GM19239 (cell line): Measurements from ENCODE around the gene AMY1B.
"Not testable (repeated sequence)": the region's sequence is repeated elsewhere in the genome, so short reads cannot be mapped to it uniquely, and the experiment has no call there.

ENCODE experiments used
- DNase-seq: peaks from one replicate; pipeline ENCODE4 v3.0.0; 2011; ENCODE audit warnings: low spot score; ENCODE audit not compliant: insufficient read length
- FAIRE-seq: peaks from 2 replicates; lab custom pipeline; 2011; peaks lifted over from hg19 to GRCh38; lab: Jason Lieb, UNC

AMY1B gene

DNA sequence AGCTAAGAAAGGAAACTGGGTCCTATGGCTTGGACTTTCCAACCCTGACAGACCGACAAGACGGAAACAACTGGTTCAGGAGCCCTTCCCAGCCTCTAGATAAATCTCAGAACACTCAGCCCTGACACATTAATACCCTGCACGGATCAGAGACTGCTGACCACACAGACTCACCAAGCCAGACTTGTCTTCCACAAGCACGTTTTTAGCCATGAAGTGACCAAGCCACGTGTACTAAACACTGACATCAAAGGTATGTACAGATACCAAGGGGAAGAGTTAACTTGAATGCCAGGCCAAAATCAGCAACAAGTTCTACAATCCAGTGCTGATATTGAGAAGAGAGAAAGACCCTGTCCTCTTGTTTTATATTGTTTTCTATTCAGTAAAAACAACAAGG lies at the start of gene AMY1B:
Gene AMY1B, minus strand, starts transcription at position 101 of the 400 bp plus-strand sequence. CDS start 571 bp downstream, outside the sequence.
- not testable (repeated sequence) for FAIRE-seq, DNase-seq

DNA sequence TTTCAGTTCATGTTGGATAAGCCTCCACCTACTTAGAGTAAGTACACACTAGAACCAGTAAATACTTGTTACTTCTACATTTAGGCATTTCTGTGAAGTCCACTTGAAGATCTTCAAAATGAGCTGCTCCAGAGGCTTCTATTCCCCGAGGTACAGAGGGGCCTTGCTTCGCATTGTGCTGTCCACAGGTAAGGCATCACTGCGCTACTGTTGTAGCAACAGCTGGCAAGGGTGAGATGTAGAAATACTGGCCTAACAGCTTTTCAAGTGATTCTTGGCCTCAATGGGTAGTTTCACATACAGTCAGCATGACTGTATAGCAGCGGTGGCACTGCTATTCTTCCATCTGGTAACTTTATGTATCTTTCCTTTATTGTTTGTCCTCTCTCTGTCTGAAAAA lies 49.0 kb upstream of the AMY1B start:
- DNase-seq, FAIRE-seq: not testable (repeated sequence)

DNA sequence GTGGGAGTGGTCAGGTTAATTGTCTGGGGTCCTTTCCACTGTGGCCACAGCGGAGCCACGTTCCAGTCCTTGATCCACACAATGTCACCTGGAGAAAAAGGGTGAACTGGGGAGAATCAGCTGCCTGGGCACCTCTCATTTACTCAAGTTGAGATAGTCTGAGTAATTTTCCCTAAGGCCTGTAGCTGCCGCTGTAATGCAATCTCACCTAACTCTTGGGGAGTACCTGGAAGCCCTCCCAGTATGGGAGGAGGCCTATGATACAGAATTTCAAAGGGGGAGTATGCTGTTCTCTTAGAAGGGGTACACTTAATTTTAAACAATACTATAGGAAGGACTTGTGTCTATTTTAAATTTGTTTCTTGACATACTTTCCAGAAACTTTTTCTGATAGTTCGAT lies 48.4 kb upstream of the AMY1B start:
- DNase-seq, FAIRE-seq: not testable (repeated sequence)

GRCh38 chr1:103738031-103738430 lies 42.0 kb upstream of the AMY1B start:
- not testable (repeated sequence) for DNase-seq, FAIRE-seq

GRCh38 chr1:103735334-103735733 lies 39.3 kb upstream of the AMY1B start:
- not testable (repeated sequence) for FAIRE-seq, DNase-seq

DNA sequence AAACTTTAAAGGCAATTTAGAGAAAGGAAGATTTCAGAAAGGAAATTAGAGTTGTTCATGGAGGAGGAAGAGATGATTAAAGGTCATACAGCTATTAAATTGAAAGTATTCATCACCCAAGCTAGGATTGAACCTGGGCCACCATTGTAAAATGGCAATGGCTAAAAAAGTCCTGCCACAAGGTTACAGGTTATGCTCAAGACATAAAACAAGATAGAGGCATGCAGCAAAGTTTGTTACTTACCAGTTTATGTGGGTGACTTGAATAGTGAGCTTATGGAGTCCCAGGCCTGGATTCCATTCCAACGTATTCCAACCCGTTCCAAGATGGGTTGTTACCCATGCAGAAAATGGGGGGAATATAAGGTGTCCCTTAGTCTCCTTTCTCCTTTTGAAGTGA lies 25.5 kb upstream of the AMY1B start:
- FAIRE-seq, DNase-seq: not testable (repeated sequence)

- DNase-seq, FAIRE-seq: not testable (repeated sequence)
Observed at GRCh38 chr1:103717404-103717803, 21.4 kb upstream of the AMY1B start.

- FAIRE-seq, DNase-seq: not testable (repeated sequence)
Observed at GRCh38 chr1:103710381-103710780, 14.4 kb upstream of the AMY1B start.

DNA sequence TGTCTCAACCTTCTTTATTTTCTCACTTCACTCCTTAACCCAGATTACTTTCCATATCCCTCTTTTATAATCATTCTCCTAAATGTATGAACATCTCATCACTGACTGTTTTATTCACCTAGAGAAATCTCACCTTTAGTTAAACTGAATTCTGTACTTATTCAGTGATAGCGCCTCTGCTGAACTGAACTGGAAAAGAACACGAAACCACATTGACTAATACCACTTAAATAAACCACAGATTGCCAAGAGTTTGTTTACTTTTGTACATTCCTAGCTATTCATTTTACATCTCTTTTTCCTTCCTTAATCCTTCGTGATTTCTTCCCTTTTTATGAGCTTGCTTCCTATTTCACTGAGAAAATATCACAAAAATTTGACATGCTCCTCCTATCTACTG lies 11.7 kb upstream of the AMY1B start:
- not testable (repeated sequence) for DNase-seq, FAIRE-seq

- not testable (repeated sequence) for FAIRE-seq
Observed at GRCh38 chr1:103701256-103701655, 5.2 kb upstream of the AMY1B start.

DNA sequence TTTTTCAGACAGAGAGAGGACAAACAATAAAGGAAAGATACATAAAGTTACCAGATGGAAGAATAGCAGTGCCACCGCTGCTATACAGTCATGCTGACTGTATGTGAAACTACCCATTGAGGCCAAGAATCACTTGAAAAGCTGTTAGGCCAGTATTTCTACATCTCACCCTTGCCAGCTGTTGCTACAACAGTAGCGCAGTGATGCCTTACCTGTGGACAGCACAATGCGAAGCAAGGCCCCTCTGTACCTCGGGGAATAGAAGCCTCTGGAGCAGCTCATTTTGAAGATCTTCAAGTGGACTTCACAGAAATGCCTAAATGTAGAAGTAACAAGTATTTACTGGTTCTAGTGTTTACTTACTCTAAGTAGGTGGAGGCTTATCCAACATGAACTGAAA lies 4.7 kb upstream of the AMY1B start:
- not testable (repeated sequence) for FAIRE-seq

More at GRCh38 chr1:103701256-103701655, 5.2 kb upstream of the AMY1B start:
- not testable (repeated sequence) for DNase-seq

DNA sequence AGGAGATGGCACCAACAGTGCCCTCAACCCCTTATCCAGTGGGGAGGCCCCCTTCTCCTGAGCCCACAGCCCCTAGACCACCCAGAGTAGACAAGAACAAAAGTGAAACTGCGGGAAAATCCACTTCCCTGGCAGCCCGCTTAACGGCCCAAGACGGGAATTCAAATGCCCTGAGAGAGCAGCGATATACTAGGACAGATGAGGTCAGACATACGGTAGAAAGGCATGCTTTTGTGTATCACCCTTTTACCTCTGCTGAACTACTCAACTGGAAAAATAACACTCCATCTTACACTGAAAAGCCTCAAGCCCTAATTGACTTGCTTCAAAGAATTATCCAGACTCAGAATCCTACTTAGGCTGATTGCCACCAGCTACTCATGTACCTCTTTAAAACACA lies 1.4 kb upstream of the AMY1B start:
- not testable (repeated sequence) for FAIRE-seq, DNase-seq

More for the DNA sequence above, 4.7 kb upstream of the AMY1B start:
- DNase-seq: not testable (repeated sequence)

GRCh38 chr1:103676335-103676734 lies 19.7 kb downstream of the AMY1B start:
- FAIRE-seq, DNase-seq: not testable (repeated sequence)

DNA sequence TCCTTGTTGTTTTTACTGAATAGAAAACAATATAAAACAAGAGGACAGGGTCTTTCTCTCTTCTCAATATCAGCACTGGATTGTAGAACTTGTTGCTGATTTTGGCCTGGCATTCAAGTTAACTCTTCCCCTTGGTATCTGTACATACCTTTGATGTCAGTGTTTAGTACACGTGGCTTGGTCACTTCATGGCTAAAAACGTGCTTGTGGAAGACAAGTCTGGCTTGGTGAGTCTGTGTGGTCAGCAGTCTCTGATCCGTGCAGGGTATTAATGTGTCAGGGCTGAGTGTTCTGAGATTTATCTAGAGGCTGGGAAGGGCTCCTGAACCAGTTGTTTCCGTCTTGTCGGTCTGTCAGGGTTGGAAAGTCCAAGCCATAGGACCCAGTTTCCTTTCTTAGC lies 40.5 kb downstream of the AMY1B start, which contains the start of gene AMY1A:
Gene AMY1A, plus strand, starts transcription at position 301 of the 400 bp plus-strand sequence. CDS start 571 bp downstream, outside the sequence.
- FAIRE-seq, DNase-seq: not testable (repeated sequence)

GRCh38 chr1:103654133-103654532 lies 41.9 kb downstream of the AMY1B start:
- not testable (repeated sequence) for FAIRE-seq, DNase-seq

- not testable (repeated sequence) for FAIRE-seq, DNase-seq
Observed at GRCh38 chr1:103650889-103651288, 45.1 kb downstream of the AMY1B start.

GRCh38 chr1:103650305-103650704 lies 45.7 kb downstream of the AMY1B start:
- not testable (repeated sequence) for FAIRE-seq, DNase-seq

GRCh38 chr1:103643908-103644307 lies 52.1 kb downstream of the AMY1B start:
- not testable (repeated sequence) for FAIRE-seq, DNase-seq

- DNase-seq, FAIRE-seq: not testable (repeated sequence)
Observed at GRCh38 chr1:103641194-103641593, 54.8 kb downstream of the AMY1B start.
